GM23338 (cell line): ENCODE data around the gene SPATS2. TPM values are rescaled to one million over a fixed set of nuclear protein-coding genes. Genes with fewer than 3 reads are reported as not detected.

Experiments used
- ATAC-seq: fragments of 200-7000 bp; cut with Tn5 transposase; 3 replicates; pipeline ENCODE4 v1.9.1; 2020
- DNase-seq: peaks from one replicate; pipeline ENCODE4 v3.0.0-alpha.2; 2015; ENCODE audit warnings: low spot score
- H2AFZ ChIP-seq: fragments of 200-600 bp; sonication (generic); 2 replicates; pipeline ENCODE4 v1.8.0; 2016; ENCODE audit warnings: antibody characterized with exemption, mild to moderate bottlenecking, moderate library complexity
- H3F3A ChIP-seq: fragments of 200-600 bp; sonication (generic); replicated peaks from 2 replicates; pipeline ENCODE4 v1.8.0; 2017; ENCODE audit warnings: antibody characterized with exemption, mixed run types, low read depth
- H3K27ac ChIP-seq: fragments of 200-600 bp; sonication (generic); 2 replicates; pipeline ENCODE4 v1.6.1; 2016; ENCODE audit warnings: low read depth
- H3K27me3 ChIP-seq: fragments of 200-600 bp; sonication (generic); 2 replicates; pipeline ENCODE4 v1.8.0; 2016; ENCODE audit warnings: mild to moderate bottlenecking, mixed run types, moderate library complexity; ENCODE audit not compliant: insufficient read depth
- H3K36me3 ChIP-seq: fragments of 200-600 bp; sonication (generic); 2 replicates; pipeline ENCODE4 v1.8.0; 2016; ENCODE audit warnings: mild to moderate bottlenecking; ENCODE audit not compliant: insufficient read depth
- H3K4me1 ChIP-seq: fragments of 200-600 bp; sonication (generic); 2 replicates; pipeline ENCODE4 v1.8.0; 2016; ENCODE audit warnings: mild to moderate bottlenecking, moderate library complexity; ENCODE audit not compliant: insufficient read depth
- H3K4me2 ChIP-seq: fragments of 200-600 bp; sonication (generic); 2 replicates; pipeline ENCODE4 v1.7.1; 2017; ENCODE audit warnings: mixed run types
- H3K4me3 ChIP-seq: fragments of 200-600 bp; sonication (generic); 2 replicates; pipeline ENCODE4 v1.6.1; 2016; ENCODE audit warnings: mixed run types
- H3K79me2 ChIP-seq: fragments of 200-600 bp; sonication (generic); replicated peaks from 2 replicates; pipeline ENCODE4 v1.8.0; 2017; ENCODE audit warnings: mild to moderate bottlenecking; ENCODE audit not compliant: insufficient read depth
- H3K9me2 ChIP-seq: fragments of 200-600 bp; sonication (generic); 2 replicates; pipeline ENCODE4 v1.8.0; 2017; ENCODE audit not compliant: insufficient read depth
- H4K20me1 ChIP-seq: fragments of 200-600 bp; sonication (generic); replicated peaks from 2 replicates; pipeline ENCODE4 v1.8.0; 2017; ENCODE audit warnings: mild to moderate bottlenecking; ENCODE audit not compliant: insufficient read depth
- H3K27ac Mint-ChIP-seq: 2 replicates; pipeline ENCODE4 v1.8.0; 2020; ENCODE audit warnings: inconsistent platforms, mild to moderate bottlenecking, moderate library complexity, mixed read lengths
- H3K27me3 Mint-ChIP-seq: 3 replicates; pipeline ENCODE4 v1.8.0; 2022; ENCODE audit warnings: low read depth, mild to moderate bottlenecking, moderate library complexity, mixed read lengths, inconsistent platforms; ENCODE audit not compliant: insufficient read depth, poor library complexity
- H3K36me3 Mint-ChIP-seq: 3 replicates; pipeline ENCODE4 v1.8.0; 2021; ENCODE audit warnings: low read depth, mild to moderate bottlenecking, inconsistent platforms, moderate library complexity, mixed read lengths
- H3K4me1 Mint-ChIP-seq: 3 replicates; pipeline ENCODE4 v1.8.0; 2020; ENCODE audit warnings: mild to moderate bottlenecking, inconsistent platforms, mixed read lengths
- H3K4me3 Mint-ChIP-seq: 3 replicates; pipeline ENCODE4 v1.8.0; 2021; ENCODE audit warnings: moderate library complexity, mild to moderate bottlenecking, inconsistent platforms, mixed read lengths
- H3K9me3 Mint-ChIP-seq: 3 replicates; pipeline ENCODE4 v1.8.0; 2020; ENCODE audit warnings: moderate library complexity, mild to moderate bottlenecking, inconsistent platforms, mixed read lengths
- EZH2 ChIP-seq: fragments of 200-600 bp; sonication (generic); IDR thresholded peaks from one replicate; pipeline ENCODE4 v1.8.0; 2017; ENCODE audit warnings: antibody characterized with exemption, mild to moderate bottlenecking, low read depth; ENCODE audit not compliant: unreplicated experiment
- NANOG ChIP-seq: IDR thresholded peaks from 2 replicates; pipeline ENCODE4 v1.6.1; 2016; ENCODE audit warnings: antibody characterized with exemption, borderline replicate concordance
- polyA plus RNA-seq: library from polyadenylated mRNA; unstranded; fragments of >200 nt; fragmentation: Nextera tagmentation; extraction: Ambion mirVana; gene quantifications from 2 replicates; pipeline ENCODE4 v1.2.1, GENCODE V29; 2016
- total RNA-seq: library from RNA; depleted of rRNA; stranded (reverse); fragments of >200 nt; shearing (Covaris generic); gene quantifications from 2 replicates; pipeline ENCODE4 v1.2.3, GENCODE V29; 2014
- TF ChIP-seq, protein P1 (sequence below): fragments of 250-450 bp; sonication (Bioruptor Pico); IDR thresholded peaks from 2 replicates; pipeline ENCODE4 v1.5.0; 2020; ENCODE audit warnings: mild to moderate bottlenecking, moderate library complexity

Gene SPATS2
- total and polyA plus RNA-seq, 2 experiments from 2014 or later = 20.6 to 61.0 TPM

DNA sequence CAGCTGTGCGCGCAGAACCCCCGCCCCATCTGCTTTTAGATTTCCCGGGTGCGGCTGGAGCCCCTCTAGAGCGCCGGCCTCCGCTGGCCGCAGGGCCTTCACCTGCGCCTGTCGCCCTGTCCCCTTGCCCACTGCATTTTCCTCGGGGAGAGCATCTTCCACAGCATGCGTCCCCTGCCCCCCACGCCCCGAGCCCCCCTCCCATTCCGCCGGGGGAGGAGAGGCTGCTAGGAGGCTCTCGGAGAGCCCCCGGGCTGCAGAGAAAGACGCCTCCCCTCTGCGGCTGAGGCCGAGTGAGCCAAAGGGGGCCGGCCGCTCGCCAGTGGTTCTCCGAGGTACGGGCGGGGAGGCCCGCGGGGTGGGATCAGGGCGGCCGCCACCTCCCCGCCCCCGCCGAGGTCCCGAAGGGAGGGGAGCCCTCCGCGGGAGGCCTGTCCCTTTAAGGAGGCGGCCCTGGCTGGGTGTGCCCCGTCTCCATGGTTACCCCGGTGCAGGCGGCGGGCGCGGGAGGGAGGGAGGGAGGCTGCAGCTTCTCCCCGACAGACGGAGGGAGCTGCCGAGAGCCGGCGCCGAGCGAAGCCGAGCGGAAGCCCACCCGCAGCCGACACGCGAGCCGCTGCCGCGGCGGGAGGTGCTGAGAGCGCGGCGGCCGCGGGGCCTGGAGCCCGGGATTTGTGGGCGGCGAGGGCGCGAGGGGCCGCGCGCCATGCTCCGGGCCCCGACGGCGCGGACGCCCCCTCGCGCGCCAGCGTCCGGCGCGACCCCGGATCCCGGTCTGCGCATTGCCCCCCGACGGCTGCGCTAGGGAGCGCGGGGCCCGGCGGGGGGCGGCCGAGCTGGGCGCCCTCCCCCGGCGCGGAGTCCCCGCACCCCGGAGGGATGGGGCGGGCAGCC, 171.5 kb downstream of the SPATS2 start, which contains the start of gene KCNH3:
Gene KCNH3, plus strand, starts transcription at position 521 of the 894 bp plus-strand sequence. CDS start 387 bp downstream, outside the sequence.
- DNase-seq (peak; percentile 83), ATAC-seq (peak; percentile 33)
- H3K4me2 ChIP-seq = peak within 1 kb of the TSS; percentile 89
- no peaks in the 10 kb centered on the region; the same call in 1 of the 3 replicates for H3K9me3 Mint-ChIP-seq
- H3K27me3 Mint-ChIP-seq = peaks cover 83% of the 10 kb centered on the region
- no peaks in the 10 kb centered on the region for H3K79me2 ChIP-seq
- H3K4me1 Mint-ChIP-seq = peaks cover 34% of the 10 kb centered on the region
- H3K36me3 ChIP-seq = no peaks in the 10 kb centered on the region; the same call in 1 of the 2 replicates
- TF ChIP-seq NANOG (no peak), EZH2 (peak; percentile 71)
- TF ChIP-seq, protein P1, sequence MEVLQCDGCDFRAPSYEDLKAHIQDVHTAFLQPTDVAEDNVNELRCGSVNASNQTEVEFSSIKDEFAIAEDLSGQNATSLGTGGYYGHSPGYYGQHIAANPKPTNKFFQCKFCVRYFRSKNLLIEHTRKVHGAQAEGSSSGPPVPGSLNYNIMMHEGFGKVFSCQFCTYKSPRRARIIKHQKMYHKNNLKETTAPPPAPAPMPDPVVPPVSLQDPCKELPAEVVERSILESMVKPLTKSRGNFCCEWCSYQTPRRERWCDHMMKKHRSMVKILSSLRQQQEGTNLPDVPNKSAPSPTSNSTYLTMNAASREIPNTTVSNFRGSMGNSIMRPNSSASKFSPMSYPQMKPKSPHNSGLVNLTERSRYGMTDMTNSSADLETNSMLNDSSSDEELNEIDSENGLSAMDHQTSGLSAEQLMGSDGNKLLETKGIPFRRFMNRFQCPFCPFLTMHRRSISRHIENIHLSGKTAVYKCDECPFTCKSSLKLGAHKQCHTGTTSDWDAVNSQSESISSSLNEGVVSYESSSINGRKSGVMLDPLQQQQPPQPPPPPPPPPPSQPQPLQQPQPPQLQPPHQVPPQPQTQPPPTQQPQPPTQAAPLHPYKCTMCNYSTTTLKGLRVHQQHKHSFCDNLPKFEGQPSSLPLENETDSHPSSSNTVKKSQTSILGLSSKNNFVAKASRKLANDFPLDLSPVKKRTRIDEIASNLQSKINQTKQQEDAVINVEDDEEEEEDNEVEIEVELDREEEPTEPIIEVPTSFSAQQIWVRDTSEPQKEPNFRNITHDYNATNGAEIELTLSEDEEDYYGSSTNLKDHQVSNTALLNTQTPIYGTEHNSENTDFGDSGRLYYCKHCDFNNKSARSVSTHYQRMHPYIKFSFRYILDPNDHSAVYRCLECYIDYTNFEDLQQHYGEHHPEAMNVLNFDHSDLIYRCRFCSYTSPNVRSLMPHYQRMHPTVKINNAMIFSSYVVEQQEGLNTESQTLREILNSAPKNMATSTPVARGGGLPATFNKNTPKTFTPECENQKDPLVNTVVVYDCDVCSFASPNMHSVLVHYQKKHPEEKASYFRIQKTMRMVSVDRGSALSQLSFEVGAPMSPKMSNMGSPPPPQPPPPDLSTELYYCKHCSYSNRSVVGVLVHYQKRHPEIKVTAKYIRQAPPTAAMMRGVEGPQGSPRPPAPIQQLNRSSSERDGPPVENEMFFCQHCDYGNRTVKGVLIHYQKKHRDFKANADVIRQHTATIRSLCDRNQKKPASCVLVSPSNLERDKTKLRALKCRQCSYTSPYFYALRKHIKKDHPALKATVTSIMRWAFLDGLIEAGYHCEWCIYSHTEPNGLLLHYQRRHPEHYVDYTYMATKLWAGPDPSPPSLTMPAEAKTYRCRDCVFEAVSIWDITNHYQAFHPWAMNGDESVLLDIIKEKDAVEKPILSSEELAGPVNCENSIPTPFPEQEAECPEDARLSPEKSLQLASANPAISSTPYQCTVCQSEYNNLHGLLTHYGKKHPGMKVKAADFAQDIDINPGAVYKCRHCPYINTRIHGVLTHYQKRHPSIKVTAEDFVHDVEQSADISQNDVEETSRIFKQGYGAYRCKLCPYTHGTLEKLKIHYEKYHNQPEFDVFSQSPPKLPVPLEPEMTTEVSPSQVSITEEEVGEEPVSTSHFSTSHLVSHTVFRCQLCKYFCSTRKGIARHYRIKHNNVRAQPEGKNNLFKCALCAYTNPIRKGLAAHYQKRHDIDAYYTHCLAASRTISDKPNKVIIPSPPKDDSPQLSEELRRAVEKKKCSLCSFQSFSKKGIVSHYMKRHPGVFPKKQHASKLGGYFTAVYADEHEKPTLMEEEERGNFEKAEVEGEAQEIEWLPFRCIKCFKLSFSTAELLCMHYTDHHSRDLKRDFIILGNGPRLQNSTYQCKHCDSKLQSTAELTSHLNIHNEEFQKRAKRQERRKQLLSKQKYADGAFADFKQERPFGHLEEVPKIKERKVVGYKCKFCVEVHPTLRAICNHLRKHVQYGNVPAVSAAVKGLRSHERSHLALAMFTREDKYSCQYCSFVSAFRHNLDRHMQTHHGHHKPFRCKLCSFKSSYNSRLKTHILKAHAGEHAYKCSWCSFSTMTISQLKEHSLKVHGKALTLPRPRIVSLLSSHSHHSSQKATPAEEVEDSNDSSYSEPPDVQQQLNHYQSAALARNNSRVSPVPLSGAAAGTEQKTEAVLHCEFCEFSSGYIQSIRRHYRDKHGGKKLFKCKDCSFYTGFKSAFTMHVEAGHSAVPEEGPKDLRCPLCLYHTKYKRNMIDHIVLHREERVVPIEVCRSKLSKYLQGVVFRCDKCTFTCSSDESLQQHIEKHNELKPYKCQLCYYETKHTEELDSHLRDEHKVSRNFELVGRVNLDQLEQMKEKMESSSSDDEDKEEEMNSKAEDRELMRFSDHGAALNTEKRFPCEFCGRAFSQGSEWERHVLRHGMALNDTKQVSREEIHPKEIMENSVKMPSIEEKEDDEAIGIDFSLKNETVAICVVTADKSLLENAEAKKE (CRISPR knock-in tag) = no peak
- H3F3A ChIP-seq = no peaks in the 10 kb centered on the region
- H3K9me2 ChIP-seq = no peaks in the 10 kb centered on the region
- H3K4me3 ChIP-seq = peak within 1 kb of the TSS; percentile 63
- peaks cover 95% of the 10 kb centered on the region for H3K27me3 ChIP-seq
- H3K27ac Mint-ChIP-seq = no peak within 1 kb of the TSS
- no peak within 1 kb of the TSS for H3K27ac ChIP-seq
- peaks cover 4% of the 10 kb centered on the region; the same call in 1 of the 2 replicates for H4K20me1 ChIP-seq
- no peaks in the 10 kb centered on the region; the same call in 2 of the 3 replicates for H3K36me3 Mint-ChIP-seq
- H2AFZ ChIP-seq = peak within 1 kb of the TSS; percentile 94
- H3K4me1 ChIP-seq = peaks cover 17% of the 10 kb centered on the region
- H3K4me3 Mint-ChIP-seq = peak within 1 kb of the TSS; percentile 67
